Activated CD8-positive, alpha-beta T cell treated with anti-CD3 and anti-CD28 coated beads for 36 hours (primary cell): ENCODE measurements around the gene SAMD4B. TPM values are rescaled to one million over a fixed set of nuclear protein-coding genes. Genes with fewer than 3 reads are reported as not detected.
A peak's percentile ranks its signal among the peaks of the same experiment; 100 is the strongest.

Experiments used
- ATAC-seq: fragments of 200-7000 bp; cut with Tn5 transposase; one replicate; pipeline ENCODE4 v1.10.0; 2021; ENCODE audit warnings: mild to moderate bottlenecking, moderate library complexity
- CTCF ChIA-PET: fragments of 350-600 bp; sonication (Branson Sonifier 250); formaldehyde crosslinking; loops from one replicate; lab custom pipeline; 2021; ENCODE audit warnings: antibody characterized with exemption; lab: Charles Lee
- POLR2A ChIA-PET: fragments of 350-600 bp; sonication (Branson Sonifier 250); formaldehyde crosslinking; loops from one replicate; lab custom pipeline; 2021; ENCODE audit warnings: antibody characterized with exemption; lab: Charles Lee
- DNase-seq: peaks from one replicate; pipeline ENCODE4 v3.0.0-alpha.2; 2020
- H3K27ac Mint-ChIP-seq: one replicate; pipeline ENCODE4 v1.8.0; 2021; ENCODE audit warnings: mild to moderate bottlenecking, mixed read lengths
- H3K27me3 Mint-ChIP-seq: one replicate; pipeline ENCODE4 v1.8.0; 2021; ENCODE audit warnings: mixed read lengths
- H3K36me3 Mint-ChIP-seq: one replicate; pipeline ENCODE4 v1.8.0; 2021; ENCODE audit warnings: low read depth, mixed read lengths
- H3K4me1 Mint-ChIP-seq: one replicate; pipeline ENCODE4 v1.8.0; 2021; ENCODE audit warnings: low read depth, mixed read lengths
- H3K4me3 Mint-ChIP-seq: one replicate; pipeline ENCODE4 v1.8.0; 2021; ENCODE audit warnings: mild to moderate bottlenecking, moderate library complexity, mixed read lengths
- H3K9me3 Mint-ChIP-seq: one replicate; pipeline ENCODE4 v1.8.0; 2021; ENCODE audit warnings: mixed read lengths
- CTCF ChIP-seq: fragments of 200-600 bp; IDR thresholded peaks from one replicate; pipeline ENCODE4 v1.8.0; 2022; ENCODE audit warnings: antibody characterized with exemption, mild to moderate bottlenecking
- intact Hi-C: fragments of 100-400 bp; cut with micrococcal nuclease; formaldehyde crosslinking; loops from one replicate; pipeline ENCODE4 v1.10.0; 2022
- total RNA-seq, 2 experiments: library from RNA; stranded (reverse); gene quantifications; one replicate each; pipeline ENCODE4 v1.2.3, GENCODE V29; 2021

The SAMD4B gene
- total RNA-seq, 2 experiments from 2014 or later = 35.5 to 37.1 TPM

GRCh38 chr19:39405958-39406655 lies 63.9 kb downstream of the SAMD4B start:
- H3K9me3 Mint-ChIP-seq = no peaks in the 10 kb centered on the region
- ChIA-PET POLR2A (interaction anchor here (1.1 to 4.5 kb wide), 8 partner anchors 9 to 73 kb away, joined by 3 to 50 read pairs (median 6); partner anchors contain the start of genes GMFG, MED29, PAF1 and RPS16), CTCF (interaction anchor here (2.3 to 3.9 kb wide), 2 partner anchors 8 to 15 kb away, joined by 7 to 32 read pairs; partner anchors contain the start of genes MED29 and PAF1)
- H3K27me3 Mint-ChIP-seq = no peaks in the 10 kb centered on the region
- TF ChIP-seq CTCF = no peak
- ATAC-seq (peak; percentile 15), DNase-seq (peak; percentile 96)
- H3K36me3 Mint-ChIP-seq = peaks cover 28% of the 10 kb centered on the region
- H3K4me1 Mint-ChIP-seq = peaks cover 50% of the 10 kb centered on the region
- H3K27ac Mint-ChIP-seq = peak overlapping the region; percentile 88
- intact Hi-C loops = no loop called here
- peak overlapping the region; percentile 79 for H3K4me3 Mint-ChIP-seq

- no peaks in the 10 kb centered on the region for H3K27me3 Mint-ChIP-seq
- H3K4me1 Mint-ChIP-seq = peaks cover 49% of the 10 kb centered on the region
Measured at GRCh38 chr19:39406656-39407409, 64.6 kb downstream of the SAMD4B start, which contains the start of gene ZFP36. Gene ZFP36, plus strand, starts transcription at chr19:39406847. Its CDS starts 58 bp downstream, at chr19:39406905.

GRCh38 chr19:39407410-39407659 lies 65.1 kb downstream of the SAMD4B start:
- Mint-ChIP-seq H3K4me1 (peaks cover 44% of the 10 kb centered on the region), H3K36me3 (peaks cover 28% of the 10 kb centered on the region), H3K27me3 (peaks cover 2% of the 10 kb centered on the region), H3K9me3 (no peaks in the 10 kb centered on the region), H3K27ac (peak overlapping the region; percentile 93), H3K4me3 (peak overlapping the region; percentile 79)
- TF ChIP-seq CTCF = no peak
- POLR2A ChIA-PET = interaction anchor here (0.9 to 4.5 kb wide), 10 partner anchors 10 to 74 kb away, joined by 3 to 50 read pairs (median 6); partner anchors contain the start of genes GMFG, MED29, PAF1 and RPS16
- ATAC-seq = no peak
- CTCF ChIA-PET = interaction anchor here (0.9 to 3.9 kb wide), 3 partner anchors 9 to 16 kb away, joined by 3 to 32 read pairs (median 5); partner anchors contain the start of genes MED29 and PAF1
- intact Hi-C loops = no loop called here
- DNase-seq = no peak

More at GRCh38 chr19:39406656-39407409, 64.6 kb downstream of the SAMD4B start, which contains the start of gene ZFP36:
- POLR2A ChIA-PET = interaction anchor here (1.1 to 4.5 kb wide), 8 partner anchors 9 to 73 kb away, joined by 3 to 50 read pairs (median 6); partner anchors contain the start of genes GMFG, MED29, PAF1 and RPS16
- Mint-ChIP-seq H3K4me3 (peak within 1 kb of the TSS; percentile 79), H3K9me3 (no peaks in the 10 kb centered on the region), H3K27ac (peak within 1 kb of the TSS; percentile 93), H3K36me3 (peaks cover 28% of the 10 kb centered on the region)
- TF ChIP-seq CTCF = no peak
- CTCF ChIA-PET = interaction anchor here (0.9 to 3.9 kb wide), 3 partner anchors 9 to 15 kb away, joined by 3 to 32 read pairs (median 5); partner anchors contain the start of genes MED29 and PAF1
- peak; percentile 91 for DNase-seq
- peak; percentile 40 for ATAC-seq
- intact Hi-C loops = no loop called here

- intact Hi-C loops = no loop called here
Measured at GRCh38 chr19:39407660-39408391, 65.6 kb downstream of the SAMD4B start.

More at GRCh38 chr19:39407660-39408391, 65.6 kb downstream of the SAMD4B start:
- ChIA-PET POLR2A (interaction anchor here (0.9 to 4.5 kb wide), 13 partner anchors 10 to 74 kb away, joined by 3 to 50 read pairs (median 5); partner anchors contain the start of genes GMFG, MED29, PAF1 and RPS16), CTCF (interaction anchor here (1.0 to 3.9 kb wide), 3 partner anchors 10 to 285 kb away, joined by 3 to 32 read pairs (median 5); partner anchors contain the start of genes MED29 and PAF1)
- Mint-ChIP-seq H3K4me1 (peaks cover 39% of the 10 kb centered on the region), H3K4me3 (peak overlapping the region; percentile 79), H3K9me3 (no peaks in the 10 kb centered on the region), H3K27me3 (peaks cover 2% of the 10 kb centered on the region), H3K36me3 (peaks cover 28% of the 10 kb centered on the region), H3K27ac (peak overlapping the region; percentile 93)
- DNase-seq (peak; percentile 83), ATAC-seq (no peak)
- no peak for TF ChIP-seq CTCF
